Endothelial cell of umbilical vein (primary cell): ENCODE data around the gene RAB3B. TPM values are rescaled to one million over a fixed set of nuclear protein-coding genes. Genes with fewer than 3 reads are reported as not detected.
"Not testable (repeated sequence)": the region's sequence is repeated elsewhere in the genome, so short reads cannot be mapped to it uniquely, and the experiment has no call there.

Experiments
- BruUV-seq: library from RNA; stranded (reverse); fragments of 400-500 nt; replicated peaks from 2 replicates; lab custom pipeline; 2021; lab: Mats Ljungman, UMichigan
- CTCF ChIA-PET: fragments of 300-600, 350-600 bp; sonication (Branson Sonifier 250); formaldehyde crosslinking; loops from one replicate; lab custom pipeline; 2021; ENCODE audit warnings: antibody characterized with exemption, inconsistent platforms; lab: Charles Lee
- POLR2A ChIA-PET: fragments of 300-600, 350-600 bp; sonication (Branson Sonifier 250); formaldehyde crosslinking; loops from one replicate; lab custom pipeline; 2021; ENCODE audit warnings: antibody characterized with exemption, inconsistent platforms; lab: Charles Lee
- DNase-seq: peaks from one replicate; pipeline ENCODE4 v3.0.0-alpha.2; 2011; ENCODE audit warnings: low read depth, low spot score
- FAIRE-seq: peaks from 2 replicates; lab custom pipeline; 2011; peaks lifted over from hg19 to GRCh38; lab: Jason Lieb, UNC
- H2AFZ ChIP-seq: 2 replicates; pipeline ENCODE4 v1.6.0; 2012; ENCODE audit warnings: low read depth, low read length, control low read depth, inconsistent platforms
- H3K27ac ChIP-seq: 2 replicates; pipeline ENCODE4 v1.5.1; 2011; ENCODE audit warnings: low read depth, mild to moderate bottlenecking, control low read depth, low read length, moderate library complexity; ENCODE audit not compliant: insufficient read depth
- H3K27me3 ChIP-seq, 2 experiments: 2 replicates each; pipeline versions ENCODE4 v1.6.0 to v1.6.1; 2011; ENCODE audit warnings: low read length in 2 of 2, mixed read lengths in 1 of 2; ENCODE audit not compliant: control insufficient read depth in 2 of 2, insufficient read depth in 2 of 2
- H3K36me3 ChIP-seq, 2 experiments: 2 replicates in 1 of 2; 3 replicates in 1 of 2; pipeline ENCODE4 v1.5.1; 2011; ENCODE audit warnings: low read length in 2 of 2, mild to moderate bottlenecking in 1 of 2, moderate library complexity in 1 of 2; ENCODE audit not compliant: control insufficient read depth in 2 of 2, insufficient read depth in 2 of 2; ENCODE audit errors: extremely low read depth in 1 of 2
- H3K4me1 ChIP-seq: 3 replicates; pipeline ENCODE4 v1.5.1; 2011; ENCODE audit warnings: mild to moderate bottlenecking, low read length; ENCODE audit not compliant: control insufficient read depth, insufficient read depth; ENCODE audit errors: extremely low read depth
- H3K4me2 ChIP-seq: 2 replicates; pipeline ENCODE4 v1.6.1; 2011; ENCODE audit warnings: low read length, control low read depth, mixed read lengths; ENCODE audit not compliant: insufficient read depth
- H3K4me3 ChIP-seq, 3 experiments: fragments of 200-600 bp in 1 of 3; sonication (generic), shearing (Covaris generic) in 1 of 3; replicated peaks in 1 of 3; 2 replicates each; pipeline ENCODE4 v1.5.1; 2011 to 2016; ENCODE audit warnings: control low read depth in 3 of 3, low read length in 3 of 3, mild to moderate bottlenecking in 2 of 3, inconsistent platforms in 1 of 3, low read depth in 1 of 3, moderate library complexity in 1 of 3; ENCODE audit not compliant: insufficient read depth in 1 of 3
- H3K79me2 ChIP-seq: 2 replicates; pipeline ENCODE4 v1.6.0; 2012; ENCODE audit warnings: low read length, inconsistent platforms; ENCODE audit not compliant: control insufficient read depth, insufficient read depth
- H3K9ac ChIP-seq: replicated peaks from 2 replicates; pipeline ENCODE3; 2011; ENCODE audit warnings: low read length, control low read depth; ENCODE audit not compliant: insufficient read depth; ENCODE audit errors: extremely low read depth
- H3K9me1 ChIP-seq: replicated peaks from 3 replicates; pipeline ENCODE4 v1.6.0; 2011; ENCODE audit warnings: mild to moderate bottlenecking, low read length; ENCODE audit not compliant: control insufficient read depth, insufficient read depth; ENCODE audit errors: extremely low read depth
- H3K9me3 ChIP-seq: replicated peaks from 2 replicates; pipeline ENCODE4 v1.5.1; 2012; ENCODE audit warnings: low read length, inconsistent platforms; ENCODE audit not compliant: control insufficient read depth, insufficient read depth
- H4K20me1 ChIP-seq: replicated peaks from 2 replicates; pipeline ENCODE3; 2011; ENCODE audit warnings: mild to moderate bottlenecking, low read length; ENCODE audit not compliant: control insufficient read depth, insufficient read depth; ENCODE audit errors: extremely low read depth
- EZH2 ChIP-seq: IDR thresholded peaks from 2 replicates; pipeline ENCODE4 v1.6.1; 2012; ENCODE audit warnings: borderline replicate concordance, low read depth, mild to moderate bottlenecking, moderate library complexity, low read length, inconsistent platforms; ENCODE audit not compliant: severe bottlenecking
- FOS ChIP-seq: IDR thresholded peaks from 2 replicates; pipeline ENCODE4 v1.6.1; 2011; ENCODE audit warnings: mild to moderate bottlenecking, low read length, moderate library complexity, borderline replicate concordance; ENCODE audit not compliant: insufficient read depth
- GATA2 ChIP-seq: IDR thresholded peaks from 2 replicates; pipeline ENCODE4 v1.7.0; 2011; ENCODE audit warnings: low read depth, mild to moderate bottlenecking, moderate library complexity, mixed read lengths, low read length; ENCODE audit not compliant: insufficient read length, insufficient read depth
- JUN ChIP-seq: IDR thresholded peaks from 2 replicates; pipeline ENCODE4 v1.6.1; 2011; ENCODE audit warnings: borderline replicate concordance, low read depth; ENCODE audit not compliant: insufficient read length, insufficient read depth
- MYC ChIP-seq: IDR thresholded peaks from one replicate; pipeline ENCODE4 v1.6.1; 2011; ENCODE audit warnings: mild to moderate bottlenecking, low read depth, low read length
- POLR2A ChIP-seq: IDR thresholded peaks from 2 replicates; pipeline ENCODE4 v1.6.1; 2012; ENCODE audit warnings: low read depth, mild to moderate bottlenecking, control low read depth, low read length
- POLR2AphosphoS5 ChIP-seq: IDR thresholded peaks from 2 replicates; pipeline ENCODE4 v1.6.1; 2012; ENCODE audit warnings: low read depth, mild to moderate bottlenecking, control low read depth, low read length, moderate library complexity; ENCODE audit not compliant: insufficient read depth
- dilution Hi-C: fragments of 300-500 bp; cut with MboI; formaldehyde crosslinking; loops from one replicate; pipeline ENCODE4 v1.15.0; 2019; ENCODE audit warnings: low sequenced_read_pairs; ENCODE audit not compliant: extremely low pct_ligation_motif_present
- intact Hi-C: fragments of 100-400 bp; cut with micrococcal nuclease; formaldehyde crosslinking; loops from one replicate; pipeline ENCODE4 v1.10.0; 2022
- polyA plus RNA-seq, 4 experiments: library from polyadenylated mRNA; depleted of rRNA in 3 of 4; stranded (reverse) in 3 of 4; unstranded in 1 of 4; fragments of >200 nt; gene quantifications; 2 replicates each; pipeline versions ENCODE4 v1.2.1 to v1.2.3, GENCODE V29; 2011 to 2012; ENCODE audit warnings: missing spikeins in 1 of 4
- total RNA-seq: library from RNA; stranded (reverse); gene quantifications from 2 replicates; pipeline ENCODE4 v1.2.3, GENCODE V29; 2021
- TF ChIP-seq, protein P1 (sequence below), 2 donors: IDR thresholded peaks; 1 replicate in 1 of 2; 2 replicates in 1 of 2; pipeline ENCODE4 v1.5.1; 2011; ENCODE audit warnings: low read length in 2 of 2, mild to moderate bottlenecking in 2 of 2, moderate library complexity in 2 of 2, control low read depth in 1 of 2, inconsistent platforms in 1 of 2, low read depth in 1 of 2; ENCODE audit not compliant: insufficient read depth in 1 of 2; ENCODE audit errors: extremely low read depth in 1 of 2
- TF ChIP-seq, protein P2 (sequence below): IDR thresholded peaks from 2 replicates; pipeline ENCODE4 v1.6.1; 2011; ENCODE audit not compliant: insufficient read depth, insufficient read length

Gene RAB3B
- total and polyA plus RNA-seq, 2 donors (not counting 3 experiments of a cell fraction or from before 2014, with no cell fraction given), result 4.1 to 10.4 TPM

DNA sequence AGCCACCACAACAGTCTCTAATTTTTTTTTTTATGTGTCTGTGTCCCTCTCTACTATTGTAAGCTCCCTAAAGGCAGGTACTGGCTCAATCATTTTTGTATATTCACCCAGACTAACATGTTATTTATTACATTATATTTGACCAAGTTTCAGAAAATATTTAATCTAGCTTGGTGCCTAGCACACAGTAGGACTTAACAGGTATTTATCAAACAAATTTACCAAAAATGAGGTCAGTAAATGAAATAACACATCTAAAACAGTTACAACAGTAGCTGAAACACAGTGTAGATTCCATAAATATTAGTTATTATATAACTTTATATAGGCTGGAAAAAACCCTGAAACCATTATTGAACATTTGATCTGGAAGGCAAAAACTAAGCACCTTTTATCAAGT, 114.7 kb downstream of the RAB3B start:
- no peaks in the 10 kb centered on the region for H3K9me1 ChIP-seq
- POLR2A ChIA-PET, result no interaction called here
- peaks cover 70% of the 10 kb centered on the region for H3K79me2 ChIP-seq
- intact Hi-C loops (loop anchor here (5.0 kb wide), 1 partner anchor 491 kb away; the partner anchor contains the start of gene CC2D1B), dilution Hi-C loops (no loop called here)
- H3K36me3 ChIP-seq, result no peaks in the 10 kb centered on the region
- no peak overlapping the region for H2AFZ ChIP-seq
- H3K27ac ChIP-seq, result no peak overlapping the region
- peaks cover 24% of the 10 kb centered on the region for H3K4me1 ChIP-seq
- no peak for TF ChIP-seq FOS
- TF ChIP-seq MYC, result no peak
- H3K9me3 ChIP-seq, result no peaks in the 10 kb centered on the region
- DNase-seq (no peak), FAIRE-seq (no peak)
- CTCF ChIA-PET, result interaction anchor here (1.4 kb wide), 1 partner anchor 8 kb away, joined by 4 read pairs; no protein-coding TSS in a partner anchor
- H3K4me2 ChIP-seq, result peak overlapping the region; percentile 81
- no TSS peak for BruUV-seq
- no peak overlapping the region for H3K9ac ChIP-seq
- no peak overlapping the region for H3K4me3 ChIP-seq
- H3K27me3 ChIP-seq, result no peaks in the 10 kb centered on the region
- peaks cover 3% of the 10 kb centered on the region for H4K20me1 ChIP-seq

DNA sequence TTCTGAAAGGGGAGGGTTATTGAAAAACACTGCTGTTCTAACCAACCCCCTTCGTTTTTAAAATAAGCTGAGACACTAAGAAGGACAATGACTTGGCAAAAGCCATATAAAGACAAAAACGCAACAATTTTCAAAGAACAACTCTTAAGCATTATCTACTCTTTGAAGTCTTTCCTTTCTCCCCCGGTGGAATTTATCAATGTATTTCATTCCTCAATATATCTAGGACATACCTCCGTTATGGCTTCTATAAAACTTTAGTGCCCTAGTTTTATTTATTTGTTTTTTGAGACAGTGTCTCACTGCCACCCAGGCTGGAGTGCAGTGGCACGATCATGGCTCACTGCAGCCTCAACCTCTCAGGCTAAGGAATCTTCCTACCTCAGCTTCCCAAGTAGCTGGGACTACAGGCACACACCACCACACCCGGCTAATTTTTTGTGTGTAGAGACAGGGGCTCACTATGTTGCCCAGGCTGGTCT, 115.2 kb downstream of the RAB3B start:
- Histone ChIP-seq H3K4me3 (no peak overlapping the region), H3K36me3 (no peaks in the 10 kb centered on the region), H3K9ac (no peak overlapping the region), H3K27me3 (no peaks in the 10 kb centered on the region), H3K9me3 (no peaks in the 10 kb centered on the region), H3K4me1 (peaks cover 24% of the 10 kb centered on the region), H3K9me1 (no peaks in the 10 kb centered on the region), H3K4me2 (peak overlapping the region; percentile 81), H2AFZ (no peak overlapping the region), H3K79me2 (peaks cover 74% of the 10 kb centered on the region), H4K20me1 (peaks cover 3% of the 10 kb centered on the region), H3K27ac (no peak overlapping the region)
- DNase-seq, result no peak
- intact Hi-C loops, result loop anchor here (5.0 kb wide), 1 partner anchor 492 kb away; the partner anchor contains the start of gene CC2D1B
- no peak for FAIRE-seq
- ChIA-PET CTCF (no interaction called here), POLR2A (no interaction called here)
- no TSS peak for BruUV-seq
- dilution Hi-C loops, result no loop called here
- TF ChIP-seq MYC (no peak), EZH2 (no peak), POLR2AphosphoS5 (no peak), FOS (no peak), GATA2 (no peak), JUN (no peak), POLR2A (no peak)
- TF ChIP-seq, protein P1, sequence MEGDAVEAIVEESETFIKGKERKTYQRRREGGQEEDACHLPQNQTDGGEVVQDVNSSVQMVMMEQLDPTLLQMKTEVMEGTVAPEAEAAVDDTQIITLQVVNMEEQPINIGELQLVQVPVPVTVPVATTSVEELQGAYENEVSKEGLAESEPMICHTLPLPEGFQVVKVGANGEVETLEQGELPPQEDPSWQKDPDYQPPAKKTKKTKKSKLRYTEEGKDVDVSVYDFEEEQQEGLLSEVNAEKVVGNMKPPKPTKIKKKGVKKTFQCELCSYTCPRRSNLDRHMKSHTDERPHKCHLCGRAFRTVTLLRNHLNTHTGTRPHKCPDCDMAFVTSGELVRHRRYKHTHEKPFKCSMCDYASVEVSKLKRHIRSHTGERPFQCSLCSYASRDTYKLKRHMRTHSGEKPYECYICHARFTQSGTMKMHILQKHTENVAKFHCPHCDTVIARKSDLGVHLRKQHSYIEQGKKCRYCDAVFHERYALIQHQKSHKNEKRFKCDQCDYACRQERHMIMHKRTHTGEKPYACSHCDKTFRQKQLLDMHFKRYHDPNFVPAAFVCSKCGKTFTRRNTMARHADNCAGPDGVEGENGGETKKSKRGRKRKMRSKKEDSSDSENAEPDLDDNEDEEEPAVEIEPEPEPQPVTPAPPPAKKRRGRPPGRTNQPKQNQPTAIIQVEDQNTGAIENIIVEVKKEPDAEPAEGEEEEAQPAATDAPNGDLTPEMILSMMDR (IDR thresholded peaks at IDR 0.05; ENCODE audit: extremely low read depth in 1 of 2, insufficient read depth in 1 of 2, low read depth in 1 of 2, low read length in 2 of 2), result no peak
- TF ChIP-seq, protein P2, sequence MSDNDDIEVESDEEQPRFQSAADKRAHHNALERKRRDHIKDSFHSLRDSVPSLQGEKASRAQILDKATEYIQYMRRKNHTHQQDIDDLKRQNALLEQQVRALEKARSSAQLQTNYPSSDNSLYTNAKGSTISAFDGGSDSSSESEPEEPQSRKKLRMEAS, result no peak

DNA sequence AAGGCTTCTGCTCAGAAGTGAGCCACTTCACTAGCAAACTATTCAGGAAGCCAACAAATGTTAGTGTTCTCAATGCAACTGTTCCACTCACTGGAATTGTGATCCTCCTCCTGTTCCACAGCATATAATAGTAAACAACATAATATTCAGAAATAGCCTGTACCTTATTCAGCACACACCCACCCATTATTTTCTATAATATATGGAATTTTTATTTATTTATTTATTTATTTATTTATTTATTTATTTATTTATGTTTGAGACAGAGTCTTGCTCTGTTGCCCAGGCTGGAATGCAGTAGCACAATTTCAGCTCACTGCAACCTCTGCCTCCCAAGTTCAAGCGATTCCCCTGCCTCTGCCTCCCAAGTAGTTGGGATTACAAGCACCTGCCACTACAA, 117.2 kb downstream of the RAB3B start:
- H4K20me1 ChIP-seq, H3K27me3 ChIP-seq, BruUV-seq, dilution Hi-C loops, H3K4me2 ChIP-seq, H3K9me1 ChIP-seq, H3K9ac ChIP-seq, POLR2A ChIA-PET, H3K4me3 ChIP-seq, H3K27ac ChIP-seq, H2AFZ ChIP-seq, CTCF ChIA-PET, intact Hi-C loops, FAIRE-seq, H3K36me3 ChIP-seq, H3K9me3 ChIP-seq, DNase-seq: not testable (repeated sequence)
- H3K79me2 ChIP-seq, result peaks cover 92% of the 10 kb centered on the region
- H3K4me1 ChIP-seq, result peaks cover 19% of the 10 kb centered on the region
